ES-I3 (cell line): Measurements from ENCODE around the gene UFSP1.
"Not testable (repeated sequence)": the region's sequence is repeated elsewhere in the genome, so short reads cannot be mapped to it uniquely, and the experiment has no call there.

ENCODE experiments used
- H3K36me3 ChIP-seq: 2 replicates; pipeline ENCODE4 v1.6.1; 2013; ENCODE audit warnings: mild to moderate bottlenecking, low read length, control low read depth, moderate library complexity; ENCODE audit not compliant: insufficient read depth
- H3K4me1 ChIP-seq: 2 replicates; pipeline ENCODE4 v1.6.1; 2013; ENCODE audit warnings: mild to moderate bottlenecking, control low read depth, low read length; ENCODE audit not compliant: insufficient read depth
- H3K9ac ChIP-seq: 2 replicates; pipeline ENCODE4 v1.6.1; 2013; ENCODE audit warnings: low read depth, mild to moderate bottlenecking, low read length, moderate library complexity
- H3K9me3 ChIP-seq: 2 replicates; pipeline ENCODE4 v1.6.1; 2013; ENCODE audit warnings: mild to moderate bottlenecking, low read length, moderate library complexity; ENCODE audit not compliant: control insufficient read depth, insufficient read depth

UFSP1 gene

GRCh38 chr7:100888988-100889750 lies at the start of gene UFSP1:
Gene UFSP1, minus strand, starts transcription at chr7:100889715. Its CDS starts 444 bp downstream, at chr7:100889271.
- peaks cover 5% of the 10 kb centered on the region; the same call in 1 of the 2 replicates for H3K4me1 ChIP-seq
- H3K9me3 ChIP-seq = no peaks in the 10 kb centered on the region
- H3K9ac ChIP-seq = peak within 1 kb of the TSS; percentile 84
- peaks cover 20% of the 10 kb centered on the region for H3K36me3 ChIP-seq

GRCh38 chr7:100936167-100936566 lies 46.7 kb upstream of the UFSP1 start:
- not testable (repeated sequence) for H3K9me3 ChIP-seq, H3K9ac ChIP-seq, H3K36me3 ChIP-seq, H3K4me1 ChIP-seq

- not testable (repeated sequence) for H3K36me3 ChIP-seq, H3K9me3 ChIP-seq, H3K9ac ChIP-seq, H3K4me1 ChIP-seq
These were observed 45.9 kb upstream of the UFSP1 start for GRCh38 chr7:100935381-100935780.

- Histone ChIP-seq H3K4me1 (peaks cover 7% of the 10 kb centered on the region), H3K36me3 (no peaks in the 10 kb centered on the region), H3K9ac (no peak overlapping the region), H3K9me3 (peaks cover 3% of the 10 kb centered on the region; the same call in 1 of the 2 replicates)
These were observed 44.2 kb upstream of the UFSP1 start for GRCh38 chr7:100933734-100934133.

GRCh38 chr7:100929808-100930174 lies 40.3 kb upstream of the UFSP1 start:
- Histone ChIP-seq H3K9me3 (peaks cover 3% of the 10 kb centered on the region; the same call in 1 of the 2 replicates), H3K36me3 (no peaks in the 10 kb centered on the region; the same call in 1 of the 2 replicates), H3K4me1 (peaks cover 7% of the 10 kb centered on the region), H3K9ac (no peak overlapping the region)

GRCh38 chr7:100923616-100924015 lies 34.1 kb upstream of the UFSP1 start:
- not testable (repeated sequence) for H3K9me3 ChIP-seq, H3K36me3 ChIP-seq, H3K9ac ChIP-seq
- H3K4me1 ChIP-seq = peaks cover 11% of the 10 kb centered on the region

- peaks cover 15% of the 10 kb centered on the region for H3K4me1 ChIP-seq
- H3K9me3 ChIP-seq = no peaks in the 10 kb centered on the region
- no peaks in the 10 kb centered on the region; the same call in 1 of the 2 replicates for H3K36me3 ChIP-seq
- H3K9ac ChIP-seq = no peak overlapping the region
These were observed 31.5 kb upstream of the UFSP1 start for GRCh38 chr7:100921039-100921438.

GRCh38 chr7:100919779-100920437 lies 30.4 kb upstream of the UFSP1 start:
- not testable (repeated sequence) for H3K36me3 ChIP-seq, H3K9me3 ChIP-seq, H3K9ac ChIP-seq
- peaks cover 15% of the 10 kb centered on the region for H3K4me1 ChIP-seq

- H3K9ac ChIP-seq, H3K9me3 ChIP-seq, H3K36me3 ChIP-seq: not testable (repeated sequence)
- peaks cover 15% of the 10 kb centered on the region for H3K4me1 ChIP-seq
These were observed 29.8 kb upstream of the UFSP1 start for GRCh38 chr7:100919335-100919734.

GRCh38 chr7:100914879-100915447 lies 25.4 kb upstream of the UFSP1 start:
- H3K9ac ChIP-seq = no peak overlapping the region
- H3K36me3 ChIP-seq = no peaks in the 10 kb centered on the region
- peaks cover 9% of the 10 kb centered on the region; the same call in 1 of the 2 replicates for H3K4me1 ChIP-seq
- H3K9me3 ChIP-seq = no peaks in the 10 kb centered on the region

- Histone ChIP-seq H3K9me3 (no peaks in the 10 kb centered on the region), H3K36me3 (no peaks in the 10 kb centered on the region), H3K9ac (no peak overlapping the region), H3K4me1 (peaks cover 9% of the 10 kb centered on the region; the same call in 1 of the 2 replicates)
These were observed 24.8 kb upstream of the UFSP1 start for GRCh38 chr7:100914208-100914878.

GRCh38 chr7:100911484-100911883 lies 22.0 kb upstream of the UFSP1 start:
- no peaks in the 10 kb centered on the region for H3K9me3 ChIP-seq
- H3K36me3 ChIP-seq = no peaks in the 10 kb centered on the region
- H3K4me1 ChIP-seq = peaks cover 4% of the 10 kb centered on the region; the same call in 1 of the 2 replicates
- H3K9ac ChIP-seq = no peak overlapping the region

GRCh38 chr7:100910443-100910842 lies 20.9 kb upstream of the UFSP1 start:
- H3K9me3 ChIP-seq, H3K9ac ChIP-seq, H3K36me3 ChIP-seq, H3K4me1 ChIP-seq: not testable (repeated sequence)

GRCh38 chr7:100908512-100908911 lies 19.0 kb upstream of the UFSP1 start:
- Histone ChIP-seq H3K36me3 (no peaks in the 10 kb centered on the region), H3K4me1 (no peaks in the 10 kb centered on the region), H3K9ac (no peak overlapping the region), H3K9me3 (no peaks in the 10 kb centered on the region)
